NCI-H146 treated with DMSO at 0.1 percent for 48 hours (cell line): Measurements from ENCODE around the gene CAPN9.
"Not testable (repeated sequence)": the region's sequence is repeated elsewhere in the genome, so short reads cannot be mapped to it uniquely, and the experiment has no call there.

ENCODE experiments used
- DNase-seq: peaks from one replicate; lab custom pipeline; 2025; ENCODE audit not compliant: unreplicated experiment; lab: John Stamatoyannopoulos, UW

The CAPN9 gene

GRCh38 chr1:230845184-230845583 is 98.0 kb downstream of the CAPN9 start:
- not testable (repeated sequence) for DNase-seq

GRCh38 chr1:230848235-230848634 is 101.0 kb downstream of the CAPN9 start:
- no peak for DNase-seq

DNA sequence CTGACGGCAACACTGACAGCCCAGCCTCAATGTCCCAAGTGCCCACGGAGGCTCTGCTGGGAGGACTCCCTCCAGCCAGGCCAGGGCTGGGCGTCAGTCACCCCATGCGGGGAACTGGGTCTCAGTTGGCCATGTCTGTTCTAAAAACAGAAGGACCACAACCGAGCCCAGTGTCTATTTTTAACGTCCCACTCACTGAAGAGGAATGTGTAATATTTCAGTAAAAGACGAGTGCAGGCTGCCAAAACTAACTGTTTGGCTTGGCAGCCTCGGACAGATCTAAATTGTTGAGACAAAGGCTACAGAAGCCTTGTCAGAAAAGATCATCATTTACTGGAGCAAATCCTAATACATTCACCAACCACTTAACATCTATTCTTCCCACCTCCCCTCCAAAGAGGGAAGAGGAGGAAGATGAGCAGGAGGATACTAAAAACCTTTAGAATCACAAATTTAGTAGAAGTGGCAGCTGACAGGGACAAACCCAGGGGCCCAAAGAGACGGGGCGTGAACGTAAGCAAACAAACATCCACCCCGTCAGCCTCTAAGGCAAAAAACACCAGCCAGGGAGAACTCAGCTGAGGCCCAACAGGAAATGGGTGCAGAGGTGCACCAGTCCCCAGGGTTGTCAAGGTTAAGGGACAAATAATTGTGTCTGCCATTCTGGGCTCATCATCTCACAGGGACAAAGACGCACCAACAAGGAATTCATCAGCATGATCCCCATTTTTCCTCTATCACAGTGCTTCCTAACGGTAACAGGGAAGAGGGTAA is 102.5 kb downstream of the CAPN9 start:
- DNase-seq = no peak

- DNase-seq = no peak
Measured at GRCh38 chr1:230850547-230850946, 103.4 kb downstream of the CAPN9 start.

GRCh38 chr1:230851291-230851691 is 104.1 kb downstream of the CAPN9 start:
- DNase-seq = no peak
